GM12801 (cell line): ENCODE measurements around the gene CCDC141.

Experiments used
- CTCF ChIP-seq: IDR thresholded peaks from one replicate; pipeline ENCODE4 v1.5.1; 2011; ENCODE audit warnings: control low read depth; ENCODE audit not compliant: insufficient read length; ENCODE audit errors: extremely low read depth

Gene CCDC141

GRCh38 chr2:178843697-178844096 is 206.2 kb downstream of the CCDC141 start:
- TF ChIP-seq CTCF = no peak

GRCh38 chr2:178836807-178837206 is 213.1 kb downstream of the CCDC141 start:
- TF ChIP-seq CTCF = no peak

- no peak for TF ChIP-seq CTCF
Measured at GRCh38 chr2:178834086-178834485, 215.9 kb downstream of the CCDC141 start.

GRCh38 chr2:178833382-178833781 is 216.6 kb downstream of the CCDC141 start:
- no peak for TF ChIP-seq CTCF

- TF ChIP-seq CTCF = no peak
Measured at GRCh38 chr2:178830451-178830850, 219.5 kb downstream of the CCDC141 start.

GRCh38 chr2:178829981-178830380 is 220.0 kb downstream of the CCDC141 start:
- TF ChIP-seq CTCF = no peak

- TF ChIP-seq CTCF = no peak
Measured at GRCh38 chr2:178829299-178829960, 220.5 kb downstream of the CCDC141 start.

GRCh38 chr2:178828486-178828881 is 221.5 kb downstream of the CCDC141 start:
- no peak for TF ChIP-seq CTCF
